ENCODE measurements around the gene NPY.
"Not testable (repeated sequence)": the region's sequence is repeated elsewhere in the genome, so short reads cannot be mapped to it uniquely, and the experiment has no call there.

NPY gene

DNA sequence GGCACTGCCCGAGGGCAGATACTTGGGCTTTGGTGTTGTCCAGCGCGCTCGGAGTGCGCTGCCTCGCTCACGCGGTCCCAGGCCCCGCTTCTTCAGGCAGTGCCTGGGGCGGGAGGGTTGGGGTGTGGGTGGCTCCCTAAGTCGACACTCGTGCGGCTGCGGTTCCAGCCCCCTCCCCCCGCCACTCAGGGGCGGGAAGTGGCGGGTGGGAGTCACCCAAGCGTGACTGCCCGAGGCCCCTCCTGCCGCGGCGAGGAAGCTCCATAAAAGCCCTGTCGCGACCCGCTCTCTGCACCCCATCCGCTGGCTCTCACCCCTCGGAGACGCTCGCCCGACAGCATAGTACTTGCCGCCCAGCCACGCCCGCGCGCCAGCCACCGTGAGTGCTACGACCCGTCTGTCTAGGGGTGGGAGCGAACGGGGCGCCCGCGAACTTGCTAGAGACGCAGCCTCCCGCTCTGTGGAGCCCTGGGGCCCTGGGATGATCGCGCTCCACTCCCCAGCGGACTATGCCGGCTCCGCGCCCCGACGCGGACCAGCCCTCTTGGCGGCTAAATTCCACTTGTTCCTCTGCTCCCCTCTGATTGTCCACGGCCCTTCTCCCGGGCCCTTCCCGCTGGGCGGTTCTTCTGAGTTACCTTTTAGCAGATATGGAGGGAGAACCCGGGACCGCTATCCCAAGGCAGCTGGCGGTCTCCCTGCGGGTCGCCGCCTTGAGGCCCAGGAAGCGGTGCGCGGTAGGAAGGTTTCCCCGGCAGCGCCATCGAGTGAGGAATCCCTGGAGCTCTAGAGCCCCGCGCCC is at the start of gene NPY:
Gene NPY, plus strand, starts transcription at position 294 of the 802 bp plus-strand sequence. CDS start 1,051 bp downstream, outside the sequence.
- no peak for DNase-seq

DNA sequence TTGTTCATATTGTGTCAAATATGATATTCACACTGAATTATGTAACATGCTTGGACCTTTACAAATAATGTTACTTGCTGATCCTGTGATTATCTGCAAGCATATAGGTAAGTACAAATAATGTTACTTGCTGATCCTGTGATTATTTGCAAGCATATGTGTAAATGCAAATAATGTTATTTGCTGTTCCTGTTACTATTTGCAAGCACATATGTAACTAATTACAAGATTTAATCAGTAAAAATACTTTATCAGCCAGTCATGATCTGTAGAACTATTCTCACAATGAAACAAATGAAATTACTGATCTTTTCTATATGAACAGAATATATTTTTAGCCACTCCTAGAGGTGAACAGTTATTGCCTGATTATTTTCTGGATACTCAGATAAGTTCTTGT is 44.7 kb upstream of the NPY start:
- no peak for DNase-seq

DNA sequence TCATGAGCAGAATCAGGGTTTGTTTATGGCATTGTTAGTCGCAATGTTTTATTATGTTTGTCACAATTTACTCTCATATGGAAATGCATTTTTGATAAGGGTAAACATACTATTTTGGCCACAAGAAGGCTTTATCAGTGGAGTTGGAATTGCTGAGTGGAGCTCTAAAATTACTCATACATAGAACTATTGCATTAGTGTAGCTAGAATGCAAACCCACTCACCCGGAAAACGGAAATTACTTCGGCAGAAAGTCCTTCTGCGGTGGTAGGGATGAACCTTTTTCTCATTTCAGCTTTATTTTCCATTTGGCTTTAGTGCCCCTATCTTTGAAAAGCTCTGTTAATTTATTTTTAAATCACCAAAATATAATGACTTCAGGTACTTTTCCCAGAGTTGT is 42.8 kb upstream of the NPY start:
- no peak for DNase-seq

DNA sequence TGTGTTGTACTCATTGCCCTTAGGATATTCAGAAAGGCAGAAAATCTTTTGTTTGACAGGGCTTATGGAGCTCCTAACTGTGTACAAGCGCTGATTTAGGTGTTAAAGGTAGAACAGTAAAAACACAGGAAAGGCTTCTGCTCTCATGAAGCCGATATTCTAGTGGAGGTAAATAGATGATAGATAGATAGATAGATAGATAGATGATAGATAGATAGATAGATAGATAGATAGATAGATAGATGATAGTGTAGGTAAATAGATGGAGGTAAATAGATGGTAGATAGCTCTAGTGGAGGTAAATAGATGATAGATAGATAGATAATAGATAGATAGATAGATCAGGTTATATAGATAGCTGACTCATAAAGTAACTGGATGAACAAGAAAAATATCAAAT is 39.4 kb upstream of the NPY start:
- DNase-seq, result no peak

DNA sequence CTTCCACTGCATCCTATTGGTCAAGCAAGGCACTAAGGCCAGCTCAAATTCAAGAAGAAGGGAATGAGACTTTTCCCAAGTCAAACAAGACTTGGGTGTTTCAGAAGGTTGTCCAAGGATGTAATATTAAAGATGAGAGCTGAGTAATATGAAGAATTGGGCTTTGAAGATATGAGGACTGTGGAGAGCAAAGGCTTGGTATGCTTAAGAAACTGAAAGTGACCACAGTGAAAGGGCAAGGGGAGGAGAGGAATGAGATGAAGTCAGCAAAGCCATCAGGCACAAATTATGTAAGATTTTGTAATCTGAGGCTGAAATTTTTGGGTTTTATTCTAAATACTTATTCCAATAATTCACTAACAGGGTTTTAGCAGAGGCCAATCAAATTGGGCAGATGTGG is 38.6 kb upstream of the NPY start:
- DNase-seq, result no peak

DNA sequence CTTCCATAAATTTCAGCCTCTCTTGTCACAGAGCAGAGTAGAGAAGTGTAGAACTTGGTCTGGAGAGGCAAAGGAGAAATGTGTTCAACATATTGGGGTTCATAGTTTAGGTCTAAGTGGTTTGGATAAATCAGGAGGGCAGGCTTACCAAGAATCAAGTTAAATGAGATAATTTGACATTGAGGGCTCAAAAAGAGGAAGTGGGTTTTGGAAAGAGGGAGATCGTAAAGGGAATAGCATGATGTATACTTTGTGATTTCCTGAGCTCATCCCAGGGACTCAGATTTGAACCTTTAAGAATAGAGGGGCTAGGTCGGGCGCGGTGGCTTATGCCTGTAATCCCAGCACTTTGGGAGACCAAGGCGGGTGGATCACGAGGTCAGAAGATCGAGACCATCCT is 34.7 kb upstream of the NPY start:
- no peak for DNase-seq

DNA sequence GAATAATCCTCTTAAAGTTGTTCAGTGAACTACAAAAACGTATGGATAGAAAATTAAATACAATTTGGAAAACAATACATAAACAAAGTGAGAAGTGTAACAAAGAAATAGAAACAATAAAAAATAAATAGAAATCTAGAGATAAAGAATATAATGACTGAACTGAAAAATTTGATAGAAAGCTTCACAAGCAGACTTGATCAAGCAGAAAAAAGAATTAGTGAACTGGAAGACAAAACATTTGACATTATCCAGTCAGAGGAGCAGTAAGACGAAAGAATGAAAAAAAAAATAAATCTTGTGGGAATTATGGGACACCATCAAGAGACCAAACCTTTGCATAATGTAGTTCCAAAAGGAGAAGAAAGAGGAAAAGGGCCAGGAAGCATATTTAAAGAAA is 32.4 kb upstream of the NPY start:
- DNase-seq, result no peak

DNA sequence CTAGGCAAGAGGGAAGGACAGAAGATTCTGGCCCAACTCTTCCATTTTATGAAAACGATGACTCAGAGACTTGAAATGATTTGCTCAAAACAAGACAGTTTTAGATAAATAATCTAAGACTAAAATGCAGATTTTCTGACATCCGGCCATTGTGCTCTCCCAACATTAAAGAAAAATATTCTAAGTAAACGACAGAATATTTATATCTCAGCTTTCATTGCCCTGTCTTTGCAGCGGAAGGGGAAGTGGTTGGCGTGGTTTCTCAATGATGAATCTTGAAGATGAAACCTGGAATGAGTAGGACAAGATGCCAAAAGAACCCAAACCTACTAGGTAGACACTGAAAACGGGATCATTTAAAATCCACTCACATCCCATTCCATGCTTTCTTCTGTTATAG is 28.9 kb upstream of the NPY start:
- DNase-seq, result no peak

DNA sequence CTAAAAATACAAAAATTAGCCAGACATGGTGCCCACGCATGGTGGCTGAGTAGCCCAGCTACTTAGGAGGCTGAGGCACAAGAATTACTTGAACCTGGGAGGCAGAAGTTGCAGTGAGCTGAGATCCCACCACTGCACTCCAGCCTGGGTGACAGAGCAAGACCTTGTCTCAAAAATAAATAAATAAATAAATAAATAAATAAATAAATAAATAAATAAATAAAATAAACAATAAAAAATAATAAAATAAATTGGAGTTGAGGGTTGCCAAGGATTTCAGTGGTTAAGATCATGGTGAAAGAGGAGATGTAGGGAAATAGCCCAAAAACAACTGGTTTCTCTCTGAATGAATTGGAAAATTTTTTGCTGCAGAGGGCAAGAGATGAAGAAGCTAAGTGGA is 25.7 kb upstream of the NPY start:
- not testable (repeated sequence) for DNase-seq

DNA sequence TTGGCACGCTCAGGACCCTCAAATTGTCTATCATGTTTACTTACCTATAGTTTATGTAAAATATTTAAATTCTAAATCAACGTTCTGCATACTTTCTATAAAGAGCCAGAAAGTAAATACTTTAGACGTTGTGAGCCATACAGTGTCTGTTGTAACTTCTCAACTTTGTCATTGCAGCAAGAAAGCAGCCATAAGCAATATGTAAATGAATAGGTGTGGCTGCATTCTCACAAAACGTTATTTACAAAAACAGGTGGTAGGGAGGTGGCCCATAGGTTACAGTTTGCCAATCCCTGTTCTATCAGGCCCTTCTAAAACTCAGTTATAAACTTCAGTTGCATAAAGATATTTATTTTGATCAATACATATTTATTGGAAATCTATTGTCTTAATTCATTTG is 12.1 kb upstream of the NPY start:
- DNase-seq, result no peak

DNA sequence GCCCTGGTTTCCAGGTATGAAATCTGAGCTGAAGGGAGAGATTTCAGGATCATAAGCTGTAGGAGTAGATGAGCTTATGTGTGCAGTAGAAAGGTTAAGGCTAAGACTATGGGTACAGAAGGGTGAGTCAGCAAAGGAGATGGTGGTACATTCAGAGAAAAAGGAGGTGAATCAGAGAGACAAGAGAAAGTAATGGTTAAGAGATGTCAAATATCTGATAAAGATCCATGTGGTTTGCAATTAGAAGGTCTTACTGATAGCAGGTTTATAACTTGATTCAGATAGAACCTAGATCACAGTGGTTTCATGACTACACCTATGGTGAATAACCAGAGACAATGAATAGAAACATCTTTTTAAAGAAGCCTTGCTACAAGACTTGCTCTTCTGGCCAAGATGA is 4.5 kb upstream of the NPY start:
- no peak for DNase-seq

DNA sequence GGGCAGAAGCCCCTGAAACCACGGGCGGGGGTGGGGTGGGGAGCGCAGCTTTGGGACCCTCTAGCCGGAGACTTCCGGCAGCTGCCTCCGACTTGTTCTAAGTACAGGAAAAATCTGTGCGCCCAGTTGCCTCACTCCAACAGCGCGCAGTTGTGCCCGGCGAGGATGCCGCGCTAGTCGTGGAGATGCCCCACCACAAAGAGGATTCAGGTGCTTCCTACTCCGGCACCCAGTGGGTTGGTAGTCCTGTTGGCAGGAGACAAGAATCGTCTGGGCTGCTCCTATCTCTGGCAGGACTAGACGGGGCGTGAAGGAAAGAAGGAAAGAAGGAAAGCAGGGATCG is 465 bp upstream of the NPY start:
- DNase-seq, result no peak

DNA sequence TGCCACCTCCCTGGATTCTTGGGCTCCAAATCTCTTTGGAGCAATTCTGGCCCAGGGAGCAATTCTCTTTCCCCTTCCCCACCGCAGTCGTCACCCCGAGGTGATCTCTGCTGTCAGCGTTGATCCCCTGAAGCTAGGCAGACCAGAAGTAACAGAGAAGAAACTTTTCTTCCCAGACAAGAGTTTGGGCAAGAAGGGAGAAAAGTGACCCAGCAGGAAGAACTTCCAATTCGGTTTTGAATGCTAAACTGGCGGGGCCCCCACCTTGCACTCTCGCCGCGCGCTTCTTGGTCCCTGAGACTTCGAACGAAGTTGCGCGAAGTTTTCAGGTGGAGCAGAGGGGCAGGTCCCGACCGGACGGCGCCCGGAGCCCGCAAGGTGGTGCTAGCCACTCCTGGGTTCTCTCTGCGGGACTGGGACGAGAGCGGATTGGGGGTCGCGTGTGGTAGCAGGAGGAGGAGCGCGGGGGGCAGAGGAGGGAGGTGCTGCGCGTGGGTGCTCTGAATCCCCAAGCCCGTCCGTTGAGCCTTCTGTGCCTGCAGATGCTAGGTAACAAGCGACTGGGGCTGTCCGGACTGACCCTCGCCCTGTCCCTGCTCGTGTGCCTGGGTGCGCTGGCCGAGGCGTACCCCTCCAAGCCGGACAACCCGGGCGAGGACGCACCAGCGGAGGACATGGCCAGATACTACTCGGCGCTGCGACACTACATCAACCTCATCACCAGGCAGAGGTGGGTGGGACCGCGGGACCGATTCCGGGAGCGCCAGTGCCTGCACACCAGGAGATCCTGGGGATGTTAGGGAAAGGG is 913 bp downstream of the NPY start:
- DNase-seq, result no peak

DNA sequence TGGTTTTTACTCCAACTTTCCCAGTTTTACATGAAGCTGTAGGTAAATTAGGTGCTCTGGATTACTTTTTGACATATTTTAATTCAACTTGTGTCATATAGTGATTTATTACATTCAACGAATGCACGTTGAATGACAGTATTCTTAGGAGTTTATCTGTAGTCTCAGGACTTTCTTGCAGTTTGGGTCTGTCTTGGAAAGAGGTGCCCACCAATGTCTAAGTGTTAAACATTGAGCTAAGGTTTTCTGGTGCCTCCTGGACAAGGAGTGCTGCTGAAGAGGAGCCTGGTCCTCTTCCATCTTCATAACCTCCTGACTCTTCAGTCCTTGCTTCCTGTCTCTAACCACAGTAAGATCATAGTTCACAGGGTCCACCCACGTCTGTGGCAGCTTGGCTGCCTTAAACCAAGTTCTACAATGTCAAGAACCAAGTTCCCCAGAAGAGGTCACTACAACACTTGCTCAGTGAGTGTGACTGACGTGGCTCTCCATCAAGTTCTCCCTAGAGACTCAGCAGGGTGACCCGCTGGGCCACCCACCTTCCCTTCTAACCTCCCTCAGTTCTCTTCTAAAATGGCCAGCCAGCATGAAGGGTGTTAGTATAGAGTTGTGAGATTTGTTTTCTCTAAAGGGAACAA is 6.1 kb downstream of the NPY start:
- no peak for DNase-seq

DNA sequence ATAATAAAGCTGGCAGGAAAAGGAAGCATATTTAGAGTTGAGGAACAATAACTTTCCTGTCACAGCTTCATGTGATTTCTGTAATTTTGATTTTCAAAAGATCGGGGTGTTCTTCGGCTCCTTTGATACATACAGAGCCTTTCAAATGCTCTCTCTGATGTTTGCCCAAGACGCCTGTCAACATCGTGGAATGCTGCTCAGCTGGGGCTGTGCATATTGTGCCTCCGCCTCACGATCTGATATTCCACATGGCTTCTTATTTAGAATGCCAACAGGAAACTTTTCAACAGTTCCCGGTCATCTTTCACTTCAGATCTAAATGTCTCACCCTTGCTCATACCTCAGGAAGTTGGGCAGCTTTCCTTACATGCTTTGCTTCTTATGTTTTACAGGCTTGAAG is 7.3 kb downstream of the NPY start:
- no peak for DNase-seq

DNA sequence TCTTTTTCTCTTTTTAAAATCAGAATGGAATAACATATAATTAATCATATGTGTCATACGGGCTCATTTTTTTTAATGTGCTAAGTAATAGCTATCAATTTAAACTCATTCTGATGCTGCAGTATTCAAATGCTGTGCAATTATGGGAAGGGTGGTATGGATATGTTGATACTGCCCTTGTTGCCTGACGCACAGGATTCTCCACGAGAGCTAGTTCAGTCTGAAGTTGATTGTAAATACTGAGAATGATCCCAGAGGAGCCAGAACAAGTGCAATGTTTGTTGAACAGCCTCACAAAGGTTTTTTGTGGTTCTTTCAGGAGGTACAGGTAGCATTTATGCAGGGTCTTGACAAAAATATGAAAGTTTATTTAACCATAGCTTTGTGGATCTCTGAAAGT is 13.4 kb downstream of the NPY start:
- peak in 1 of 2 experiments; percentile 24 for DNase-seq

DNA sequence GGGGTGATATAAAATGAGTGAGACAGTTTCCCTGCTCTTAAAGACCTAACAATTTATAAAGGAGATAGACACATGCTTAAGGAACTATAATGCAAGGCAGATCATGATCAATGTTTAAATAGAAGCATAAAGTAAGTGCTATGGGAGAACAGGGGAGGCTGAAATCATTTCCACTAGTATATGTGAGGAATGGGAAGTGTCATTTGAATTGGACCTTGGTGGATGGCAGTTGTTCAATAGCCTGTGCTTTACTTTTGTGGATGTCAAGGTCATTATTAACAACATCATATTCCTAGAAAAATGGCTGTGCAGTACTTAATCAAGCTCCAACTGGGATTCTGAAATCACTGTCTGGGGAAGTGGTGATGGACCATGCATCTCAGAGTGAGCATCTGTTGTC is 14.7 kb downstream of the NPY start:
- DNase-seq, result no peak

DNA sequence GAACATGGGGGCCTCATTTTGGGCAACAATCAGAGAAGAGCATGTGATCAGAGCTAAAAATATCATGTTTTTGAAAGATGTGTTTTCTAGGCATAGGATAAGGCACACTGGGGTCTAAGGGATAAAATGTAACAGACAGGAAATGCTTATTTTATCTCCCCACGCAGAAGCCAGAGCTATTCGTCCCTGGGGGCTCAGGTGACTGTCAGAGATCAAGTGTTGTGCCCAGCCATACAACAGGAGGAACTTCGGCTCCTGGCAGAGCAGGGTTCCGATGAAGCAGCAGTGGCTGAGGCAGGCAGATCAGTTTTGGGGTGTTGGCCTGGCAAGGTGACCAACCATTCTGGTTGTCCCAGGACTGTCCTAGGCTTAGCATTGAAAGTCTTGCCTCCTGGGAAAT is 15.2 kb downstream of the NPY start:
- no peak for DNase-seq

DNA sequence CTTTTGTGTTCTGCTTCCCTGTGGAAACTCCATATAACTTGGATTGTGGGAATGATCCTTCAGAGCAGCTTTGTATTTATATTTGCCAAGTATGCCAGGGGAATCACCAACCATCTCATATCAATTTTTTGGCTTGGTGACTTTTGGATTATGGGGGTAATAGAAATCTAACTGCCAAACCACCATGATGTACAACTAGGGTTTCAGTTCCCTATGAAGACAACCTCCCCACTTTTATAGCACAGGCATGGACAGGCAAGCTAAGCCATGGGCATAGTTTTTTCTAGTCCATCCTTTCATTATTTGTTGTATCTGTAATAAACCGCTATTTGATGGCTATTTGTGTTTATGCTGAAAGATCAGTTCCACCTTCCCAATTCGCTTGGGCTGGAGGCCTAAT is 17.7 kb downstream of the NPY start:
- no peak for DNase-seq

DNA sequence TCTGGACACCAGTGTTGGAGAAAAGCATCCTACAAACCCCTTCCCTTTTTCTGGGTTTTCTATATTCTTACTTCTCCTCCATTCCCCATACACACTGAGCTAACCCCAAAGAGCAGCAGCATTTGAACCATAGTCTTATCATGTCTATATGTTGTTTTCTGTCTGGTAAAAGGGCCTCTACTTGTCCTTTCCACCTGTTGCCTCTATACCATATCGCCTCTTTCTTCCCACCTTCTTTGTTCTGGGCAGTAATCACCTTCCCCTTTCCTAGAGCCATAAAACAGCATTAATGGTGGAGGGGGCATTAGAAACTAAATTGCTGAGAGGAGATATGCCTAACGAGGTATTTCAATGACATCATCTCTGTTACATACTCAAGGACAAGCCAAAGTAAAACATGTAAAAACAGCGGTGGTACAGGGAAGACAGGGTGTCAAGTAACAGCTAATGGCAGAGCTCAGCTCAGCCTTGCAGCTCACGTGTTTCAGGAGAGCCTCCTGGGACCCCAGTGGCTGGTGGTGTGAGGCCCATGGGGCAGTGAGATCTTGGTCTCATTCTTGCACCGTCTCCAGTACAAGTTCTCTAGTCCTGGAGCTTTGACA is 20.6 kb downstream of the NPY start:
- peak in 1 of 2 experiments; percentile 19 for DNase-seq

DNA sequence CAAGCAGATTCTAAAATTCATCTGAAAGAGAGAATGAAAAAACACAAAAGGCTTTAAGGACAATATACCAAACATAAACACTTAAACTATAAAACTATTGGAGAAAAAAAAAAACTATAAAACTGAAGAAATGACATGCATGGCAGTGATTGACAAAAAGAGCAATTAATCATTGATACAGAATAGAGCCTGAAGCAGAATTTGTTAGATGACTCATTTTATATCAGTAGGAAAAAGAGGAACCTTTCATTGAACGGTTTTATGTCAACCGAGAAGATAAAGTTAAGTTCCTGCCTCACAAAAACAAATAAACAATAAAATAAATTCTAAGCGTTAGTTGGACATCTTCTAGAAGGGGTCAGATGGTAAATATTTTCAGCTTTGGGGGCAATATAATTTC is 23.3 kb downstream of the NPY start:
- no peak for DNase-seq

DNA sequence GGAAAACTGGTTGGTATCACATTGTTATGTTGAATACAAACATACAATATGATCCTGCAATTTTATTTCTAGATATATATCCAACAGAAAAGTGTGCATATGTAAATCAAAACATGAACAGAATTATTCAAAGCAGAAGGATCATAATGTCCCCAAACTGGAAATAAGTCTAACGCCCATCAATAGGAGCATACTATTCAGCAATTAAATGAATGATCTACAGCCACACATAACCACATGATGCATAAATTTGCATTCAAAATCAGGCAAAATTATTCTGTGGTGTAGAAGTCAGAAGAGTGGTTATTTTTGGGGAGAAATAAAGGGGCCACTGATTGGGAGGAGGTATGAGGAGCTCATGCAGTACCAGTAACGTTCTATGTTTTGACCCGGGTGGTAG is 28.6 kb downstream of the NPY start:
- no peak for DNase-seq

DNA sequence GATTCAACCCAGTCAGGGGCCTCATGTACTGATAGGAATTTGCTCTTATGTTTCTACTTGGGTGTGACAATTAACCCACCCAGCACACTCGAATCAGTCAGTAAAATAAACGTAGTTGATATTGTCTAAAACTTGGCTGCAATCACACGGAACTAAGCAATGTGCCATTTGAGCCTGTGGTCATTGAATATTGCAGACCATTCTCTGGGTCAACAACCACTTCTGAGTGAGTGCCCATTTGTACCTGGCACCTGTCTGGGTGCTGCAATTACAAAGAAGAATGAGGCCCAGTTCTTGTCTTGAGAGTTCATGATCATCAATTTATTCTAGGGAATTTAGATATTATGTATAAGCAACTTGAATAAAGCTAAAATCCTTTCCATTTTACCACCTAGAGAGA is 29.8 kb downstream of the NPY start:
- no peak for DNase-seq

DNA sequence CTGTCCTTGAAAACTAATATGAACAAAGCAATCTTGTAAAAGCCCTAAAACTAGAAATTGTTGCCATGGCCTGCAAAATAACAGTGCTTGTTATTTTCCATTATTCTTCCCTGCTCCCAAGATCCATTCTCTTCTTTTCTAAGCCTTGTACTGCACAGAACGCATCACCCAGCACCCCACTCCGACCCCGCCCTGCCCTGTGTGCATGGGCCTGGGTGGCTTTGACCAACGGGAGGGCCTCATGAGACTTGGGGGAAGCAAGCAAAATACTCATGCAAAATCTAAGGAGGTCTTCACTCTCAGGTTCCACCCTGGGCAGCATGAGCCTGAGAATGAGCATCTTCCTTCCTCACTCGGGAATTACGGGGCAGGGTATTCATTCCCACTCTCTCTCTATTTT is 32.4 kb downstream of the NPY start:
- no peak for DNase-seq

Data from NCI-H187 (cell line).